HepG2 (cell line): ENCODE results near the gene TPRG1L. TPM values are rescaled to one million over a fixed set of nuclear protein-coding genes. Genes with fewer than 3 reads are reported as not detected.
A peak's percentile ranks its signal among the peaks of the same experiment; 100 is the strongest.

Experiments used
- CREBL2 ChIP-seq: sonication (generic); formaldehyde crosslinking; IDR thresholded peaks from 2 replicates; pipeline ENCODE4 v1.8.1; 2023; ENCODE audit warnings: missing genetic modification reagents, mild to moderate bottlenecking, borderline replicate concordance
- HIC2 ChIP-seq: sonication (generic); formaldehyde crosslinking; IDR thresholded peaks from 2 replicates; pipeline ENCODE4 v1.9.0; 2022; ENCODE audit warnings: low read depth, missing genetic modification reagents
- IKZF5 ChIP-seq: IDR thresholded peaks from 2 replicates; pipeline ENCODE4 v1.6.1; 2018; ENCODE audit warnings: missing genetic modification reagents, mild to moderate bottlenecking, missing compliant biosample characterization
- KDM5B ChIP-seq: sonication (generic); formaldehyde crosslinking; IDR thresholded peaks from 2 replicates; pipeline ENCODE4 v1.4.0; 2020; ENCODE audit warnings: missing genetic modification reagents, mild to moderate bottlenecking, borderline replicate concordance
- KIAA2018 ChIP-seq: sonication (generic); formaldehyde crosslinking; IDR thresholded peaks from 2 replicates; pipeline ENCODE4 v1.5.0; 2020; ENCODE audit warnings: mild to moderate bottlenecking, missing genetic modification reagents, borderline replicate concordance
- SIN3A ChIP-seq: IDR thresholded peaks from 2 replicates; pipeline ENCODE4 v1.6.1; 2011; ENCODE audit warnings: low read depth, mild to moderate bottlenecking, control low read depth, low read length, borderline replicate concordance
- SPEN ChIP-seq: sonication (generic); formaldehyde crosslinking; IDR thresholded peaks from 2 replicates; pipeline ENCODE4 v1.5.1; 2020; ENCODE audit warnings: low read depth, mild to moderate bottlenecking, missing genetic modification reagents
- ZFP91 ChIP-seq: sonication (generic); formaldehyde crosslinking; IDR thresholded peaks from 2 replicates; pipeline ENCODE4 v1.9.0; 2022; ENCODE audit warnings: missing genetic modification reagents, mild to moderate bottlenecking, borderline replicate concordance
- ZNF275 ChIP-seq: sonication (generic); formaldehyde crosslinking; IDR thresholded peaks from 2 replicates; pipeline ENCODE4 v1.8.0; 2022; ENCODE audit warnings: missing genetic modification reagents, mild to moderate bottlenecking, inconsistent platforms, borderline replicate concordance
- ZNF354B ChIP-seq: sonication (generic); formaldehyde crosslinking; IDR thresholded peaks from 2 replicates; pipeline ENCODE4 v1.8.0; 2022; ENCODE audit warnings: mild to moderate bottlenecking, missing genetic modification reagents
- ZNF788 ChIP-seq: sonication (generic); formaldehyde crosslinking; IDR thresholded peaks from 2 replicates; pipeline ENCODE4 v1.5.0; 2020; ENCODE audit warnings: mild to moderate bottlenecking, missing genetic modification reagents, borderline replicate concordance
- ZSCAN20 ChIP-seq: sonication (generic); formaldehyde crosslinking; IDR thresholded peaks from 2 replicates; pipeline ENCODE4 v1.4.0; 2020; ENCODE audit warnings: missing genetic modification reagents, mild to moderate bottlenecking, borderline replicate concordance
- polyA plus RNA-seq, 8 experiments: library from polyadenylated mRNA; depleted of rRNA in 3 of 8; stranded (reverse) in 7 of 8; unstranded in 1 of 8; fragments of >200 nt; fragmentation: Illumina TruSeq in 4 of 8; extraction: Trizol in 4 of 8; gene quantifications; 2 replicates each; pipeline versions ENCODE4 v1.2.1 to v1.2.3, GENCODE V29; 2011 to 2016; ENCODE audit warnings: low read depth in 4 of 8, missing spikeins in 1 of 8, mixed read lengths in 1 of 8; ENCODE audit not compliant: insufficient read depth in 1 of 8
- total RNA-seq, 5 experiments: library from RNA; depleted of rRNA; stranded (reverse); fragments of >200 nt; fragmentation: Illumina TruSeq; extraction: Trizol; gene quantifications; 2 replicates each; pipeline ENCODE4 v1.2.3, GENCODE V29; 2016; ENCODE audit warnings: low read depth in 1 of 5

Gene TPRG1L
- total and polyA plus RNA-seq, 2 of the 13 experiments (the other 11 are each of a cell fraction or from before 2014, with no cell fraction given) = 21.3 to 37.4 TPM

GRCh38 chr1:3625151-3625907 is 514 bp downstream of the TPRG1L start (continued):
- peak; percentile 39 for TF ChIP-seq SPEN (CRISPR knock-in tag)
- TF ChIP-seq CREBL2 = no peak
- TF ChIP-seq ZFP91 = 0 out of 2 replicates have a peak, but pooled peaks have one; percentile 54
- TF ChIP-seq ZNF275 (CRISPR knock-in tag) = no peak
- TF ChIP-seq HIC2 = peak; percentile 57
- TF ChIP-seq KIAA2018 = 0 out of 2 replicates have a peak, but pooled peaks have one; percentile 19
- peak; percentile 81 for TF ChIP-seq KDM5B
- TF ChIP-seq IKZF5 (CRISPR knock-in tag) = 0 out of 2 replicates have a peak, but pooled peaks have one; percentile 21
- no peak for TF ChIP-seq ZNF354B (CRISPR knock-in tag)
- TF ChIP-seq ZSCAN20 (CRISPR knock-in tag) = no peak
- TF ChIP-seq ZNF788 (CRISPR knock-in tag) = peak; percentile 67; the same call in 1 of the 2 replicates
- TF ChIP-seq SIN3A = peak; percentile 49; the same call in 1 of the 2 replicates
